Inflammatory macrophage (primary cell): ENCODE measurements around the gene LIN7C.
"Not testable (repeated sequence)": the region's sequence is repeated elsewhere in the genome, so short reads cannot be mapped to it uniquely, and the experiment has no call there.

Experiments used
- DNase-seq, 2 donors: peaks; one replicate each; pipeline ENCODE4 v3.0.0-alpha.2; 2020 to 2022
- total RNA-seq, 18 experiments: gene quantifications; one replicate each; lab custom pipeline; 2026; ENCODE audit warnings: mixed read lengths in 6 of 18, inconsistent platforms in 2 of 18; lab: John Stamatoyannopoulos, UW

Gene LIN7C, protein sequence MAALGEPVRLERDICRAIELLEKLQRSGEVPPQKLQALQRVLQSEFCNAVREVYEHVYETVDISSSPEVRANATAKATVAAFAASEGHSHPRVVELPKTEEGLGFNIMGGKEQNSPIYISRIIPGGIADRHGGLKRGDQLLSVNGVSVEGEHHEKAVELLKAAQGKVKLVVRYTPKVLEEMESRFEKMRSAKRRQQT
- total RNA-seq = 28.4 to 163 (median 107) reads per million in 18 experiments

DNA sequence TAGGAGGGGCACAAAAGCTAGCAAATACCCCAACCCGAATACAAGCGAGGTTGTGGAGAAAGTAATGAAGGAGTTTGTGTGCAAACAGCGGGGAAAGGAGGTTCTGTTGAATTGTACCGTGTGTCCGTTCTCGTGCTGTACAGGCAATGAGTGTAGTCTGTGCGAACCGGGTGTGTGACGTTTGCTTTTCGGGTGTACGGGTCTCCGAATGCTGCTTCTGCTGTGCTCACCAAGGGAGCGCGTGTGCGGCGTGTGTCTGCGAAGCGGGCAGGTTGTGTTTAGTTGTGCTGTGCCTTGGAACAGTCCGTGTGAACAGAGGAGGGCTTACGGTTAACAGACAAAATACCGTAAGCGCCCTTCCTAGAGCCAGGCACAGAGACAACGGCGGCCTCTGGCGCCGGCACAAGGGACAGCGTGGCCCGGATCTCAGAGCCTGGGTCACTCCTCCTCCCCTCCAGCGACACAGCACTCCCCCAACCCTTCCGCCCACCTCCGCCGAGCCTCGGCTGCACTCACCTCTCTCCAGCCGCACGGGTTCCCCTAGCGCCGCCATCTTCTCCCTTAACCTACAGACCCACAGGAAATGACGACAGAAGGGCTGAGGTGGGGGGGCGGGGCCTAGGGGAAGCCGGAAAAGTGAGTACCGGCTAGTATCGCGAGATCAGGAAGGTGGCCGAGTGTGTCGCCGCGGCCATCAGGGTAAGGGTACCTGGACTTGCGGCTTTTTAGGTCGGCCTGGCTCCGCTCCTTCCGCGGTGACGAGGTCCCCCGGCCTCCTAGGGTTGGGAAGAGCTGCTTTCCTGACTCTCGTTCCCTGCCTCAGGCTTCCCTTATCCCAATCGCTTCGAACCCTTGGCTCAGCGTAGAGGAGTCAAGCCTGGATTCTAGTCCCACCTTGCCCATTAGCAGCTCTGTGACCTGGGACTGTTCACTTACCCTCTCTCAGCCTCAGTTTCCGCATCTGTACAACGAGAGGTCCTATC is at the start of gene LIN7C:
Gene LIN7C (minus strand): TSS at position 570 of the 983 bp plus-strand sequence. CDS start 17 bp downstream, at position 553.
- DNase-seq = peak; percentile 94 to 97

GRCh38 chr11:27555264-27555663 is 48.7 kb upstream of the LIN7C start:
- no peak for DNase-seq

- DNase-seq = no peak
Observed at GRCh38 chr11:27553186-27553585, 46.6 kb upstream of the LIN7C start.

DNA sequence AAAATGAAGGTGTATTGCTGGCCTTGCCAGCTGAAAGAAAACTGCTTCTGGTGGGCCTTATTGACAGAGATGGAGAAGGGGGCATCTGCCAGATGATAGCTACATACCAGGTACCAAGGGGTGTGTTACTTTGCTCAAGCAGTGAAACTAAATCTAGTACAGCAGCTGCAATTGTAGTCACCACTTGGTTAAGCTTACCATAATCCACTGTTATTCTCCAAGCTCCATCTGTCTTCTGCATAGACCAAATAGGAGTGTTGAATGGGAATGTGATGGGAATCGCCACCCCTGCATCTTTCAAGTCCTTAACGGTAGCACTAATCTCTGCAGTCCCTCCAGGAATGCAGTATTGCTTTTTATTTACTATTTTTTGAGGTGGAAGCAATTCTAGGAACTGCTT is 45.8 kb upstream of the LIN7C start:
- DNase-seq = no peak

DNA sequence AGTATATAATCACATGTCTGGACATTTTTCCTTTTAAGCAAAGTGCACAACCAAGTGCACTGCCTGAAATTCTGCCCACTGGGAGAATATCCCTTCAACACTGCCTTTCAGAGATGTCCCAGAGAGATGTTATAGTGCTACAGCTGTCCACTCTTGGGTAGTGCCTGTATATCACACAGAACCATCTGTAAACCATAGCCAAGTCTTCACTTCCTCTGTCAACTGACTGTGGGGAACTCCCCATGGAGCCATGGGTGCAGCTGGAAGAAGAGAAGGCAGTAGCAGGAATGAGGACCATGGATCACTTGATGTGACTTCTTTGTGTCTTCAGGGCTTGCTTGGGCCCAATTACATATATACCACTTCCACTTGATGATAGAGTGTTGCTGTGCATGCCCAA is 44.6 kb upstream of the LIN7C start:
- DNase-seq = no peak

GRCh38 chr11:27545946-27546345 is 39.4 kb upstream of the LIN7C start:
- DNase-seq = no peak

- DNase-seq = no peak
Observed at GRCh38 chr11:27545035-27545434, 38.5 kb upstream of the LIN7C start.

GRCh38 chr11:27541790-27542189 is 35.2 kb upstream of the LIN7C start:
- no peak for DNase-seq

DNA sequence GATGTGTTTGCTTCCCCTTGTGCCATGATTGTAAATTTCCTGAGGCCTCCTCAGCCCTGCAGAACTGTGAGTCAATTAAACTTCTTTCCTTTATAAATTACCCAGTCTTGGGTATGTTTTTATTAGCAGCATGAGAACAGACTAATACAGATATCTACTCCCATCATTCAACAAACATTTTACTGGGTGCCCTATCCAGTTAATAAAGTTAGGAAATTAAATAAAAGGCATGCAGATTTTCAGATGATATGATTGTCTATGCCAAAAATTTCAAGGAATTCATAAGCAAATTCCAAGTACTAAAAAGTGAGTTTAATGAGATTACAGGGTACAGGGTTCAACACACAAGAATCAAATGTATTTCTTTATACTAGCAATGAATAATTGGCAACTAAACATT is 33.5 kb upstream of the LIN7C start:
- DNase-seq = no peak

DNA sequence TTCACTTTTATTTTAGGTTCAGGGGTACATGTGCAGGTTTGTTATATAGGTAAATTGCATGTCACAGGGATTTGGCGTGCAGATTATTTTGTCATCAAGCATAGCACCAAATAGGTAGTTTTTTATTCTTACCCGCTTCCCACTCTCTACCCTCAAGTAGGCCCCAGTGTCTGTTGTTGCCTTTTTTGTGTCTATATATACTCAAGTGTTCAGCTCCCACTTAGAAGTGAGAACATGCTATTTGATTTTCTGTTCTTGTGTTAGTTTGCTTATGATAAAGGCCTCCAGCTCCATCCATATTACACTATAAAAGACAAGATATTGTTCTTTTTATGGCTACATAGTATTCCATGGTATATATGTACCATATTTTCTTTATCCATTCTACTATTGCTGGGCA is 28.5 kb upstream of the LIN7C start:
- no peak for DNase-seq

GRCh38 chr11:27532652-27533325 is 26.2 kb upstream of the LIN7C start:
- peak; percentile 56 to 60 for DNase-seq

DNA sequence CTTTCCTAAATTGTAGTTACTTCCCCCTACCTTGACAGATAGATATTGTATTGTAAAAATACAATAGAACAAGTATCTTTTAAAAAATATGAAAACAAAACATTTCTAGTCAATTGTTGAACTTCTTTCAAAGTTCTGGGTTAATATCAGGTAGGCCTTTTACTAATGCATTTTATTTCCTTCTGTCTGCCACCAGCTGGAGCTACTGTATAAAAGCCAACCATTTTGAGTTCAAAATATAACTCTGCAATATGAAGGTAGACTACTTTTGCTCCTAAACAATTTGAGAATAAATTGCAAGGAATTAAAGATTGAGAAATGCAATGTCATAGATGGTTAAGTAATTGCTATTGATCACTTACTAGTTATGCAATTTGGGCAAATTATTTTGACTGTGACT is 22.1 kb upstream of the LIN7C start:
- DNase-seq = no peak

GRCh38 chr11:27526535-27526934 is 20.0 kb upstream of the LIN7C start:
- DNase-seq = no peak

GRCh38 chr11:27525824-27526516 is 19.4 kb upstream of the LIN7C start:
- DNase-seq = no peak

DNA sequence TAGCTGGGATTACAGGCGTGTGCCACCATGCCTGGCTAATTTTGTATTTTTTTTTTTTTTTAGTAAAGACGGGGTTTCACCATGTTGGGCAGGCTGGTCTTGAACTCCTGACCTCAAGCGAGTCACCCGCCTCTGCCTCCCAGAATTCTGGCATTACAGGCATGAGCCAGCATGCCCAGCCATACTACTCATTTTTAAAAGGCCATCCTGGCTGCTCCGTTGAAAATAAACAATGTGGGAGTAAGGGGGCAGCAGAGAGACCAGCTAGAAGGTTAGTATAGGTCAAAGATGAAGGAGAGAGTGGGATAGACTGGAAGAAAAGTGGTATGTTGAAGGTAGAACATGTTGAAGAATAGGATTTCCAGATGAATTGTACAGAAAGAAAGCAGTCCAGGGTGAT is 17.6 kb upstream of the LIN7C start:
- DNase-seq = peak in 1 of 2 donors; percentile 14

GRCh38 chr11:27520226-27520625 is 13.7 kb upstream of the LIN7C start:
- DNase-seq = no peak

DNA sequence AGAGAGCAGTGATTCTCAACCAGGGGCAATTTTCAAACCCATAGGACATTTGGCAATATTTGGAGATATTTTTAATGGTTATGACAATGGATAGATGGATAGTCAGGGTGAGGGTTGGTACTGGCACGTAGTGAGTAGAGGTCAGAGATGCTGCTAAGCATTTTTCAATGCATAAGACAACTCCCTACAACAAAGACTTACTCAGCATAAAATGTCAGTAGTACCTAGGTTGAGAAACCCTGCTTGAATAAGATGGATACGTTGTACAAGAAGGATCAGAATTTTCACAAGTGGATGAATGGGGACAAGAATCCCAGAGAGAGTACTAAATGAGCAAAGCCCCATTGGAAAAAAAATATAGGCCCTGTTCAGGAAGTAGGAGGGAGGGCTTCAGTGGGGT is 11.9 kb upstream of the LIN7C start:
- no peak for DNase-seq

- not testable (repeated sequence) for DNase-seq
Observed at GRCh38 chr11:27517490-27517889, 10.9 kb upstream of the LIN7C start.

- DNase-seq = no peak
Observed at GRCh38 chr11:27514558-27514957, 8.0 kb upstream of the LIN7C start.

DNA sequence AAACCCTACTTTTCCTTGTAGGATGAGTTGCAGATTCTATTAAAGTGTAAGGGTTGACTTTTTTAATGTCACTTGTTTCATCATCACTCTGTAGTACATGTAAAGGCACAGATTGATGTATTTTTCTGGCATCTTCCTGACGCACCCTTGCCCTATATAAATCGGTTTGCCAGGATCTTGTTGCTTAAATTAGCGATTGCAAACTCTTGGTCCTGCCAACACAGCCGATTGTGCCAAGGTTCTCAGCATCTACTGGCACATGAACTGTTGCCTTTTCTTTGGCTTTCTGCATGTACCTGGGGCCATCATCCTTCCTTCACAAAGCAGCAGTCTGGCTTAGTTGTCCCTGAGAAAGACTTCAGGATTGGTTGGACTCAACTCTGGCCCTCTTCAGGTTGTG is 7.5 kb upstream of the LIN7C start:
- DNase-seq = no peak

GRCh38 chr11:27513389-27513788 is 6.8 kb upstream of the LIN7C start:
- DNase-seq = peak; percentile 43 to 56

DNA sequence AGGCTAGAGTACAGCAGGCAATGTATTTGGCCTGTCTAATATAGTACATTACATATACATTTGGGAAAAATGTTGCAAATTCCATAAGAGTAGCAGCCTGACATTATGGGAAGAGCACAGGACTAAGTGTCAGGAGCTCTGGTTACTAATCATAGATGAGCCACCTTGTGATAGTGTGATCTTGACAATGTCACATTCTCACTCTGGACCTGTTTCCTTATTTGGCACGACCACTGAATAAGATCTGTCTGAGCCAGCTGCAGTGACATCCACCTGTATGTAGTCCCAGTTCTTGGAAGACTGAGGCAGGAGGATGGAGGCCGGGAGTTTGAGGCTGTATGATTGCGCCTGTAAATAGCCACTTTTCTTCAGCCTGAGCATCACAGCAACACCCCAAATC is 5.7 kb upstream of the LIN7C start:
- DNase-seq = no peak

DNA sequence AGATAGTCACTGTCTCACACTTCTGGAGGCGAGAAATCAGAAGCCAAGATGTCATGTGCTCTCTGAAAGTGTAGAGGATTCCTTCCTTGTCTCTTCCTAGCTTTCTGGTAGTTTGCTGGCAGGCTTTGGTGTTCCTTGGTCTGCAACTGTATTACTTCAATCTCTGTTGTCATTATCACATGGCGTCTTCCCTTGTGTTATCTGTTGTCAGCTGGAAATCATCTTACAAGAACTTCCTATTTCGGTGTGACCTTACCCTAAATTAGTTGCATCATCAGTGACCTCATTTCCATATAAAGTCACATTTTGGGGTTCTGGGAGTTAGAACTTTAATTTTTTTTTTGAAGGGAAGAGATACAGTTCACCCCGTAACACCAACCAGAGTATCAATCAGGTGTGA is 3.3 kb upstream of the LIN7C start:
- peak; percentile 92 to 94 for DNase-seq
